AG04450 (cell line): Measurements from ENCODE around the gene TMEM117. TPM values are rescaled to one million over a fixed set of nuclear protein-coding genes. Genes with fewer than 3 reads are reported as not detected.

Source experiments
- CTCF ChIA-PET: fragments of 300-600, 350-600 bp; formaldehyde crosslinking; extraction: SDS; loops from one replicate; lab custom pipeline; 2022; ENCODE audit warnings: antibody characterized with exemption, inconsistent platforms; lab: Charles Lee
- POLR2A ChIA-PET: fragments of 350-600 bp; formaldehyde crosslinking; extraction: SDS; loops from one replicate; lab custom pipeline; 2021; ENCODE audit warnings: antibody characterized with exemption, inconsistent platforms; lab: Yijun Ruan, JAX
- DNase-seq: peaks from one replicate; pipeline ENCODE4 v3.0.0-alpha.2; 2011; ENCODE audit warnings: low read depth, low spot score
- H3K27ac ChIP-seq: one replicate; pipeline ENCODE4 v1.5.1; 2012; ENCODE audit warnings: low read depth, low read length, control low read depth
- H3K27me3 ChIP-seq: one replicate; pipeline ENCODE4 v1.6.0; 2012; ENCODE audit warnings: low read length; ENCODE audit not compliant: control insufficient read depth, insufficient read depth
- H3K4me3 ChIP-seq: 2 replicates; pipeline ENCODE4 v1.5.1; 2011; ENCODE audit warnings: mild to moderate bottlenecking, low read depth, low read length, control low read depth
- H3K9me3 ChIP-seq: 2 replicates; pipeline ENCODE4 v1.5.1; 2012; ENCODE audit warnings: low read length; ENCODE audit not compliant: control insufficient read depth, insufficient read depth
- CTCF ChIP-seq: IDR thresholded peaks from 2 replicates; pipeline ENCODE4 v1.5.1; 2011; ENCODE audit warnings: low read depth, low read length, control low read depth, inconsistent platforms
- polyA plus RNA-seq: library from polyadenylated mRNA; depleted of rRNA; stranded (reverse); fragments of >200 nt; gene quantifications from 2 replicates; pipeline ENCODE4 v1.2.3, GENCODE V29; 2011

The TMEM117 gene
- polyA plus RNA-seq, 1 experiment: 11.3 TPM

GRCh38 chr12:43935581-43935980, 99.7 kb downstream of the TMEM117 start:
- Histone ChIP-seq H3K27ac (no peak overlapping the region), H3K27me3 (no peaks in the 10 kb centered on the region), H3K4me3 (no peak overlapping the region), H3K9me3 (peaks cover 2% of the 10 kb centered on the region; the same call in 1 of the 2 replicates)
- POLR2A ChIA-PET: no interaction called here
- no peak for DNase-seq
- no peak for TF ChIP-seq CTCF
- CTCF ChIA-PET: no interaction called here

DNA sequence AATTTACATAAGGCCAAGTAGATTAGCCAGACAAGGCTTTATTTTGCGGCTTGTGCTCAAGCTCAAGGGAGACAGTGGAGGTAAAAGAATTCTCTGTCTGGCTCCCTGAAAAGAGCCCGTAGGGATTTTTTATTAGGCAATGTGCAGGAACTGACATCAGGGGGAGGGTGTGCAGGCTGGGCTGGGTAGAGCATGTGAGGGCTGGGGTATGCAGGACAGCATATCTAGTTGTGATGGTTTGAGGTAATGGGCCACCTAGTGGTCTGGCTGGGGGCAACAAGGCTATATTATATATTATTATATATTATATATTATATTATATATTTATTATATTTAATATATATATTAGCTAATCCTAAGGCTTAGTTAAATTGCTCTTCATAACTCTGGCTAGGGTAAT, 102.1 kb downstream of the TMEM117 start:
- H3K4me3 ChIP-seq: no peak overlapping the region
- ChIA-PET POLR2A (no interaction called here), CTCF (interaction anchor here (1.1 to 1.2 kb wide), 3 partner anchors 11 to 993 kb away, joined by 3 to 5 read pairs (median 4); no protein-coding TSS in a partner anchor)
- no peaks in the 10 kb centered on the region for H3K27me3 ChIP-seq
- DNase-seq: no peak
- no peaks in the 10 kb centered on the region for H3K9me3 ChIP-seq
- H3K27ac ChIP-seq: no peak overlapping the region
- TF ChIP-seq CTCF: peak; percentile 45

DNA sequence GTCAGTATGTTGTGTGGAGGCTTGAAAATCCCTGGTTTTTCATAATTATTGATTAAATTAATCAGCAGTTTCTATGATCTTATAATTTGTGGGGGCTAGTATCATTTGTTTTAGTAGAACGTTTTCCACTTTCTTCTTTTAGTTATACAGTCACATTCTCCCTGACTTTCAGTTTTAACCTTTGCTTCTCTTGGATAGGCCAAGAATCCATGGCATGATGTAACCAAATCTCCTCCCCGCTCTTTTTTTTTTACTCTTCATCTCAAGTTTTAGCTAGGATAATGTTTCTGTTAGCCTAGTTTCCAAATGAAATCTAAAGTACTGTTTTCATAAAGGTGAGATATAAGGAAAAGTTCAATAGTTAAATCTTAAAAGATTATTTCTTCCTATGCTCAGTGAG, 106.5 kb downstream of the TMEM117 start:
- no peak for TF ChIP-seq CTCF
- CTCF ChIA-PET: no interaction called here

DNA sequence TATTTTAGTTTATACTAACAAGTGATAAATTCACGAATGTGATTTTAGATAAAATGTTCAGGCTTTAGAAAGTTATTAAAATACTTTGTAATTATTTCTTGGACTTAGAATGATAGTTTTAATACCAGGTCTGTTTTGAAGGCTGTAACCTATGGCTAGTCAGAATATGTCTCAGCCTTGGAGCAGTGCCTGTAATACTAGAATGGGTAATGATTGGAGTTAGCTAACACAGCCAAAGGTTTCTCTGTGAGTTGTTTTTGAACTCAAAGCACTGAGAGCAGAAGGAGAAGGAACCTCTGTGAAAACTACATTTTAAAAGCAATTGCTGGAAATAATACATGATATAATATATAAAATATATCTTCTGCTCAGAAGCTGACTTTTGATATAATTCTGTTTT, 110.1 kb downstream of the TMEM117 start:
- no peaks in the 10 kb centered on the region for H3K27me3 ChIP-seq
- DNase-seq: no peak
- no peak overlapping the region for H3K4me3 ChIP-seq
- ChIA-PET CTCF (interaction anchor here (0.7 to 1.4 kb wide), 3 partner anchors 12 to 1002 kb away, joined by 3 to 5 read pairs (median 3); no protein-coding TSS in a partner anchor), POLR2A (no interaction called here)
- H3K9me3 ChIP-seq: no peaks in the 10 kb centered on the region
- H3K27ac ChIP-seq: no peak overlapping the region
- TF ChIP-seq CTCF: no peak

More for the DNA sequence above, 106.5 kb downstream of the TMEM117 start:
- H3K4me3 ChIP-seq: no peak overlapping the region
- H3K27me3 ChIP-seq: no peaks in the 10 kb centered on the region
- no peak overlapping the region for H3K27ac ChIP-seq
- POLR2A ChIA-PET: no interaction called here
- no peak for DNase-seq
- no peaks in the 10 kb centered on the region for H3K9me3 ChIP-seq

DNA sequence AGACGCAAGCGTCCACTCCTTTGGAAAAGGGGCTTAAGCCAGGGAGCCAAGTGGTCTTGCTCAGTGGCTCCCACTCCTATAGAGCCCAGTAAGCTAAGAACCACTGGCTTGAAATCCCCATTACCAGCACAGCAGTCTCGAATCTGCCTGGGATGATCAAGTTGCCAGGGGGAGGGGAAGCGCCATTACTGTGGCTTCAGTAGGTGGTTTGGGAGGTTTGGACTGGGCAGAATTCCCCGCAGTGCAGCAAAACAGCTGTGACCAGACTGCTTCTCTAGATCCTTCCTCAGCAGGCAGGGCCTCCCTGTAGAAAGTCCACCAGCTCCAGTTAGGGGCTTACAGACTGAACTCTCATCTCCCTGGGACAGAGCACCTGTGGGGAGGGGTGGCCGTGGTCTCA, 115.4 kb downstream of the TMEM117 start:
- DNase-seq: no peak
- POLR2A ChIA-PET: interaction anchor here (0.6 kb wide), 1 partner anchor 1467 kb away, joined by 6 read pairs; no protein-coding TSS in a partner anchor
- CTCF ChIA-PET: no interaction called here
- H3K27ac ChIP-seq: no peak overlapping the region
- H3K9me3 ChIP-seq: no peaks in the 10 kb centered on the region
- no peaks in the 10 kb centered on the region for H3K27me3 ChIP-seq
- no peak overlapping the region for H3K4me3 ChIP-seq
- no peak for TF ChIP-seq CTCF
